ENCODE results near the gene HM13.

Gene HM13

GRCh38 chr20:31602779-31603441 lies 88.7 kb downstream of the HM13 start:
- Histone ChIP-seq H3K27me3 (peaks cover 36% of the 10 kb centered on the region), H3K4me3 (ENCODE audit: low read depth in 1 of 2, low read length in 1 of 2) (no peak overlapping the region), H3K9me3 (no peaks in the 10 kb centered on the region), H3K27ac (no peak overlapping the region), H3K4me1 (ENCODE audit: control insufficient read depth in 1 of 2, insufficient read depth in 1 of 2, low read depth in 1 of 2, low read length in 1 of 2) (peaks cover 38 to 40% of the 10 kb centered on the region in 2 experiments), H3K36me3 (no peaks in the 10 kb centered on the region)
- no peak for TF ChIP-seq CTCF (IDR thresholded peaks at IDR 0.05)

GRCh38 chr20:31603822-31604566 lies 89.8 kb downstream of the HM13 start:
- Histone ChIP-seq H3K27me3 (peaks cover 45% of the 10 kb centered on the region), H3K9me3 (no peaks in the 10 kb centered on the region), H3K4me3 (ENCODE audit: low read depth in 1 of 2, low read length in 1 of 2) (peak overlapping the region; percentile 78 to 84), H3K27ac (peak overlapping the region; percentile 25), H3K36me3 (no peaks in the 10 kb centered on the region), H3K4me1 (ENCODE audit: control insufficient read depth in 1 of 2, insufficient read depth in 1 of 2, low read depth in 1 of 2, low read length in 1 of 2) (peaks cover 49 to 50% of the 10 kb centered on the region in 2 experiments)
- TF ChIP-seq CTCF (IDR thresholded peaks at IDR 0.05) = no peak

- no peaks in the 10 kb centered on the region for H3K36me3 ChIP-seq
- no peaks in the 10 kb centered on the region for H3K9me3 ChIP-seq
- peak overlapping the region; percentile 57 for H3K27ac ChIP-seq
- H3K4me3 ChIP-seq (ENCODE audit: low read depth in 1 of 2, low read length in 1 of 2) = peak overlapping the region; percentile 78 to 84
- H3K4me1 ChIP-seq (ENCODE audit: control insufficient read depth in 1 of 2, insufficient read depth in 1 of 2, low read depth in 1 of 2, low read length in 1 of 2) = peaks cover 55 to 56% of the 10 kb centered on the region in 2 experiments
- peaks cover 45% of the 10 kb centered on the region for H3K27me3 ChIP-seq
- TF ChIP-seq CTCF (IDR thresholded peaks at IDR 0.05) = no peak
Measured at GRCh38 chr20:31604567-31605030, 90.4 kb downstream of the HM13 start.

GRCh38 chr20:31605031-31605901 lies 91.0 kb downstream of the HM13 start, which contains the start of gene ID1:
Gene ID1, plus strand, starts transcription at chr20:31605289. Its CDS starts 99 bp downstream, at chr20:31605388.
- Histone ChIP-seq H3K27ac (peak within 1 kb of the TSS; percentile 57), H3K4me1 (ENCODE audit: control insufficient read depth in 1 of 2, insufficient read depth in 1 of 2, low read depth in 1 of 2, low read length in 1 of 2) (peaks cover 60 to 62% of the 10 kb centered on the region in 2 experiments), H3K36me3 (no peaks in the 10 kb centered on the region), H3K27me3 (peaks cover 45% of the 10 kb centered on the region), H3K9me3 (no peaks in the 10 kb centered on the region), H3K4me3 (ENCODE audit: low read depth in 1 of 2, low read length in 1 of 2) (peak within 1 kb of the TSS; percentile 78 to 84)
- TF ChIP-seq CTCF (IDR thresholded peaks at IDR 0.05) = peak; percentile 27
